ENCODE data around the gene COPG2.
A peak's percentile ranks its signal among the peaks of the same experiment; 100 is the strongest.
"Not testable (repeated sequence)": the region's sequence is repeated elsewhere in the genome, so short reads cannot be mapped to it uniquely, and the experiment has no call there.

Gene COPG2

GRCh38 chr7:130650611-130651120 lies 17.9 kb downstream of the COPG2 start:
- no peak for DNase-seq (ENCODE audit: insufficient read length, low spot score)
- FAIRE-seq, result no peak

GRCh38 chr7:130649004-130649790 lies 19.4 kb downstream of the COPG2 start:
- FAIRE-seq, result no peak
- no peak for DNase-seq (ENCODE audit: insufficient read length, low spot score)

GRCh38 chr7:130648580-130648979 lies 20.0 kb downstream of the COPG2 start:
- DNase-seq (ENCODE audit: insufficient read length, low spot score) (no peak), FAIRE-seq (no peak)

- DNase-seq (ENCODE audit: insufficient read length, low spot score), result no peak
- FAIRE-seq, result no peak
These were observed 26.2 kb downstream of the COPG2 start for GRCh38 chr7:130642383-130642782.

- no peak for DNase-seq (ENCODE audit: insufficient read length, low spot score)
- FAIRE-seq, result no peak
These were observed 27.1 kb downstream of the COPG2 start for GRCh38 chr7:130641497-130641896.

GRCh38 chr7:130641040-130641439 lies 27.5 kb downstream of the COPG2 start:
- no peak for FAIRE-seq
- no peak for DNase-seq (ENCODE audit: insufficient read length, low spot score)

- FAIRE-seq, result no peak
- no peak for DNase-seq (ENCODE audit: insufficient read length, low spot score)
These were observed 29.2 kb downstream of the COPG2 start for GRCh38 chr7:130639388-130639787.

- no peak for FAIRE-seq
These were observed 36.4 kb downstream of the COPG2 start for GRCh38 chr7:130632111-130632510.

GRCh38 chr7:130628901-130629300 lies 39.6 kb downstream of the COPG2 start:
- no peak for DNase-seq (ENCODE audit: insufficient read length, low spot score)
- FAIRE-seq, result no peak

More at GRCh38 chr7:130632111-130632510, 36.4 kb downstream of the COPG2 start:
- DNase-seq (ENCODE audit: insufficient read length, low spot score), result peak; percentile 3

- no peak for FAIRE-seq
These were observed 40.8 kb downstream of the COPG2 start for GRCh38 chr7:130627775-130628174.

GRCh38 chr7:130622866-130623265 lies 45.7 kb downstream of the COPG2 start:
- DNase-seq (ENCODE audit: insufficient read length, low spot score) (no peak), FAIRE-seq (no peak)

More at GRCh38 chr7:130627775-130628174, 40.8 kb downstream of the COPG2 start:
- DNase-seq (ENCODE audit: insufficient read length, low spot score), result no peak

GRCh38 chr7:130615583-130615982 lies 53.0 kb downstream of the COPG2 start:
- FAIRE-seq, result no peak
- no peak for DNase-seq (ENCODE audit: insufficient read length, low spot score)

GRCh38 chr7:130614449-130614848 lies 54.1 kb downstream of the COPG2 start:
- no peak for FAIRE-seq
- DNase-seq (ENCODE audit: insufficient read length, low spot score), result no peak

- no peak for DNase-seq (ENCODE audit: insufficient read length, low spot score)
- no peak for FAIRE-seq
These were observed 57.3 kb downstream of the COPG2 start for GRCh38 chr7:130611218-130611617.

- not testable (repeated sequence) for FAIRE-seq; DNase-seq (ENCODE audit: insufficient read length, low spot score)
These were observed 61.5 kb downstream of the COPG2 start for GRCh38 chr7:130607066-130607465.

- no peak for FAIRE-seq
- DNase-seq (ENCODE audit: insufficient read length, low spot score), result no peak
These were observed 62.4 kb downstream of the COPG2 start for GRCh38 chr7:130606161-130606560.

GRCh38 chr7:130598056-130598455 lies 70.5 kb downstream of the COPG2 start:
- DNase-seq (ENCODE audit: insufficient read length, low spot score), result no peak
- no peak for FAIRE-seq

- FAIRE-seq (no peak), DNase-seq (ENCODE audit: insufficient read length, low spot score) (no peak)
These were observed 72.6 kb downstream of the COPG2 start for GRCh38 chr7:130595986-130596385.

GRCh38 chr7:130593033-130593432 lies 75.5 kb downstream of the COPG2 start:
- FAIRE-seq (no peak), DNase-seq (ENCODE audit: insufficient read length, low spot score) (no peak)

GRCh38 chr7:130591464-130591863 lies 77.1 kb downstream of the COPG2 start:
- FAIRE-seq; DNase-seq (ENCODE audit: insufficient read length, low spot score): not testable (repeated sequence)

GRCh38 chr7:130585932-130586331 lies 82.6 kb downstream of the COPG2 start:
- FAIRE-seq; DNase-seq (ENCODE audit: insufficient read length, low spot score): not testable (repeated sequence)

- DNase-seq (ENCODE audit: insufficient read length, low spot score); FAIRE-seq: not testable (repeated sequence)
These were observed 93.4 kb downstream of the COPG2 start for GRCh38 chr7:130575110-130575509.
